ENCODE measurements around the gene PAPSS1. TPM values are rescaled to one million over a fixed set of nuclear protein-coding genes. Genes with fewer than 3 reads are reported as not detected.
"Not testable (repeated sequence)": the region's sequence is repeated elsewhere in the genome, so short reads cannot be mapped to it uniquely, and the experiment has no call there.

Gene PAPSS1
- total RNA-seq, 1 donor from 2014 or later = 51.6 TPM

- peak in 1 of 2 donors; percentile 71 for DNase-seq (ENCODE audit: low read depth in 2 of 2)
Measured at GRCh38 chr4:107689912-107690587, 30.0 kb downstream of the PAPSS1 start.

- DNase-seq (ENCODE audit: low read depth in 2 of 2) = no peak
Measured at GRCh38 chr4:107688421-107688820, 31.6 kb downstream of the PAPSS1 start.

GRCh38 chr4:107685740-107686139, 34.3 kb downstream of the PAPSS1 start:
- no peak for DNase-seq (ENCODE audit: low read depth in 2 of 2)

- no peak for DNase-seq (ENCODE audit: low read depth in 2 of 2)
Measured at GRCh38 chr4:107683873-107684272, 36.2 kb downstream of the PAPSS1 start.

GRCh38 chr4:107682306-107682705, 37.7 kb downstream of the PAPSS1 start:
- DNase-seq (ENCODE audit: low read depth in 2 of 2) = no peak

- no peak for DNase-seq (ENCODE audit: low read depth in 2 of 2)
Measured at GRCh38 chr4:107669068-107669467, 51.0 kb downstream of the PAPSS1 start.

GRCh38 chr4:107666134-107666533, 53.9 kb downstream of the PAPSS1 start:
- DNase-seq (ENCODE audit: low read depth in 2 of 2) = peak; percentile 18 to 48

- DNase-seq (ENCODE audit: low read depth in 2 of 2) = peak in 1 of 2 donors; percentile 5
Measured at GRCh38 chr4:107665001-107665400, 55.0 kb downstream of the PAPSS1 start.

GRCh38 chr4:107658400-107659336, 61.4 kb downstream of the PAPSS1 start:
- DNase-seq (ENCODE audit: low read depth in 2 of 2) = no peak

GRCh38 chr4:107655289-107655688, 64.7 kb downstream of the PAPSS1 start:
- DNase-seq (ENCODE audit: low read depth in 2 of 2) = no peak

GRCh38 chr4:107654694-107655093, 65.3 kb downstream of the PAPSS1 start:
- DNase-seq (ENCODE audit: low read depth in 2 of 2) = no peak

- DNase-seq (ENCODE audit: low read depth in 2 of 2) = not testable (repeated sequence)
Measured at GRCh38 chr4:107651408-107651807, 68.6 kb downstream of the PAPSS1 start.

GRCh38 chr4:107650251-107650650, 69.8 kb downstream of the PAPSS1 start:
- DNase-seq (ENCODE audit: low read depth in 2 of 2) = no peak

- DNase-seq (ENCODE audit: low read depth in 2 of 2) = no peak
Measured at GRCh38 chr4:107648178-107648991, 71.6 kb downstream of the PAPSS1 start.

- DNase-seq (ENCODE audit: low read depth in 2 of 2) = no peak
Measured at GRCh38 chr4:107647591-107647990, 72.4 kb downstream of the PAPSS1 start.

GRCh38 chr4:107645604-107646003, 74.4 kb downstream of the PAPSS1 start:
- DNase-seq (ENCODE audit: low read depth in 2 of 2) = no peak

- DNase-seq (ENCODE audit: low read depth in 2 of 2) = no peak
Measured at GRCh38 chr4:107643021-107643420, 77.0 kb downstream of the PAPSS1 start.

GRCh38 chr4:107640878-107641277, 79.2 kb downstream of the PAPSS1 start:
- DNase-seq (ENCODE audit: low read depth in 2 of 2) = no peak

GRCh38 chr4:107640197-107640596, 79.8 kb downstream of the PAPSS1 start:
- DNase-seq (ENCODE audit: low read depth in 2 of 2) = no peak

GRCh38 chr4:107635735-107636134, 84.3 kb downstream of the PAPSS1 start:
- DNase-seq (ENCODE audit: low read depth in 2 of 2) = no peak

GRCh38 chr4:107631560-107631959, 88.5 kb downstream of the PAPSS1 start:
- DNase-seq (ENCODE audit: low read depth in 2 of 2) = no peak

All from dermis microvascular lymphatic vessel endothelial cell (primary cell).